ENCODE data around the gene WDR59.
A peak's percentile ranks its signal among the peaks of the same experiment; 100 is the strongest.
"Not testable (repeated sequence)": the region's sequence is repeated elsewhere in the genome, so short reads cannot be mapped to it uniquely, and the experiment has no call there.

WDR59 gene

DNA sequence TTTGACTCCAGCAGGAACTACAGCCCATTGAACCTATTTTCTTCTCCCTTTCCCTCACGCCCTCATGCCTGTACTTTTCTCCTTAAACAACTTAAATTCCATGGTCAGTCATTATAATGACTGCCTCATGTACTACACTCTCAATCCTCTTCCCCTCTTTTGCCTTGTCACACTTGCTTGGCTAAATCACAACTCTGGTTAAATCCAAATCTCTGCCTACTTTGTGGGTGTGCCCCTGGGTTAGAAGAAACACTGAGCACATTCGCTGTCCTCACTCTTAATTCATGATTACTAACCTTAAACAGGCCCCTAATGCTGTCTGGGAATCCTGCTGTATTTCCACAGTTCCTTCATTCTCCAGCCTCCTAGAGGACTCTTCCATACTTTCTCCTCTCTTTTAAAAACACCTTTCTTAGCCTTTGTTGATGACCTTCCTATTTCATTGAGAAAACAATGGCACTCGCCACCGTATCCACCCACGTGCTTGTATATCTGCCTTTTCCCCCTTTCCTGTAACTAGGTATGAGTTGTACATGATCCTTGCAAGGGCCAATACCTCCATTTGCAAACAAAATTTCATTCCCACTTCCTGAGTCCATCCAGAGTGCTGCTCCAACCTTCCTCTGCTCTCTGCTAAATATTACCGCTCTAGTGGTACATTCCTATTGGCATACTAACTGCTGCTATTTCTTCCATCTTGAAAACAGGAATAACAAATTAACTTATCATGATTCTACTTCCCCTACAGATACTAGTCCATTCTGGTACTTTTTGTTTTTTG, 42.8 kb upstream of the WDR59 start:
- no peak overlapping the region for H3K27ac ChIP-seq (ENCODE audit: low read depth, low read length)
- H3K79me2 ChIP-seq (ENCODE audit: control insufficient read depth, insufficient read depth, low read length, poor library complexity) = peaks cover 3% of the 10 kb centered on the region
- H3K23ac ChIP-seq (ENCODE audit: low read length) = peak overlapping the region; percentile 7
- no peak overlapping the region for H3K4me3 ChIP-seq (ENCODE audit: low read depth, low read length)
- no CpG with 5 or more reads among the region's 6 CpGs for WGBS (ENCODE audit: extremely low coverage, insufficient coverage, insufficient read length)
- no peak overlapping the region for H3K14ac ChIP-seq (ENCODE audit: low read length)
- H3K27me3 ChIP-seq (ENCODE audit: insufficient read depth, low read length) = no peaks in the 10 kb centered on the region
- no peak overlapping the region for H3K18ac ChIP-seq (ENCODE audit: low read length)
- no peak overlapping the region for H4K8ac ChIP-seq (ENCODE audit: low read depth, low read length)
- no peaks in the 10 kb centered on the region for H3K9me3 ChIP-seq (ENCODE audit: insufficient read depth, low read depth, low read length)
- no peaks in the 10 kb centered on the region for H3K36me3 ChIP-seq (ENCODE audit: control insufficient read depth in 1 of 2, insufficient read depth in 2 of 2, low read length in 2 of 2)
- no peak overlapping the region for H2AK5ac ChIP-seq (ENCODE audit: low read length)
- H3K4me1 ChIP-seq (ENCODE audit: control insufficient read depth in 1 of 2, insufficient read depth in 2 of 2, low read length in 2 of 2) = peaks cover 0 to 8% of the 10 kb centered on the region in 2 experiments
- H3K4me2 ChIP-seq (ENCODE audit: low read length) = no peak overlapping the region
- H4K91ac ChIP-seq (ENCODE audit: low read depth, low read length) = no peak overlapping the region
- H3K9ac ChIP-seq (ENCODE audit: low read length) = no peak overlapping the region
- H3K4ac ChIP-seq (ENCODE audit: low read depth, low read length) = no peak overlapping the region
- no peak overlapping the region for H2BK12ac ChIP-seq (ENCODE audit: low read length)
- no peak overlapping the region for H2AFZ ChIP-seq (ENCODE audit: insufficient read depth, low read length, poor library complexity)
- no peak overlapping the region for H2BK5ac ChIP-seq (ENCODE audit: low read depth, low read length, poor library complexity)
- H3K79me1 ChIP-seq (ENCODE audit: low read length) = no peaks in the 10 kb centered on the region
- no peak overlapping the region for H4K12ac ChIP-seq (ENCODE audit: low read depth, low read length)
- H2BK120ac ChIP-seq (ENCODE audit: insufficient read depth, low read length, poor library complexity) = no peak overlapping the region
- DNase-seq = peak in 1 of 2 donors; percentile 37

- Histone ChIP-seq H3K4ac (ENCODE audit: low read depth, low read length) (no peak overlapping the region), H4K8ac (ENCODE audit: low read depth, low read length) (no peak overlapping the region), H3K79me2 (ENCODE audit: control insufficient read depth, insufficient read depth, low read length, poor library complexity) (peaks cover 3% of the 10 kb centered on the region)
Observed at GRCh38 chr16:75026892-75027391, 42.0 kb upstream of the WDR59 start.

GRCh38 chr16:75026239-75026891, 41.4 kb upstream of the WDR59 start:
- not testable (repeated sequence) for H2AK5ac ChIP-seq (ENCODE audit: low read length); H3K4me2 ChIP-seq (ENCODE audit: low read length); H3K18ac ChIP-seq (ENCODE audit: low read length); H3K14ac ChIP-seq (ENCODE audit: low read length); H3K9ac ChIP-seq (ENCODE audit: low read length); H3K27me3 ChIP-seq (ENCODE audit: insufficient read depth, low read length); H3K4me3 ChIP-seq (ENCODE audit: low read depth, low read length); H3K9me3 ChIP-seq (ENCODE audit: insufficient read depth, low read depth, low read length); H3K23ac ChIP-seq (ENCODE audit: low read length); H2BK12ac ChIP-seq (ENCODE audit: low read length); H3K4ac ChIP-seq (ENCODE audit: low read depth, low read length); H2AFZ ChIP-seq (ENCODE audit: insufficient read depth, low read length, poor library complexity); H3K36me3 ChIP-seq (ENCODE audit: control insufficient read depth in 1 of 2, insufficient read depth in 2 of 2, low read length in 2 of 2); H3K4me1 ChIP-seq (ENCODE audit: control insufficient read depth in 1 of 2, insufficient read depth in 2 of 2, low read length in 2 of 2); H4K12ac ChIP-seq (ENCODE audit: low read depth, low read length); H4K8ac ChIP-seq (ENCODE audit: low read depth, low read length); H4K91ac ChIP-seq (ENCODE audit: low read depth, low read length); H3K79me2 ChIP-seq (ENCODE audit: control insufficient read depth, insufficient read depth, low read length, poor library complexity); H3K79me1 ChIP-seq (ENCODE audit: low read length); H2BK120ac ChIP-seq (ENCODE audit: insufficient read depth, low read length, poor library complexity); H3K27ac ChIP-seq (ENCODE audit: low read depth, low read length); H2BK5ac ChIP-seq (ENCODE audit: low read depth, low read length, poor library complexity)
- no CpG with 5 or more reads among the region's 10 CpGs for whole genome bisulfite sequencing (ENCODE audit: extremely low coverage, insufficient coverage, insufficient read length)
- peak; percentile 67 to 86 for DNase-seq

More at GRCh38 chr16:75026892-75027391, 42.0 kb upstream of the WDR59 start:
- no peak overlapping the region for H2BK12ac ChIP-seq (ENCODE audit: low read length)
- no peaks in the 10 kb centered on the region for H3K9me3 ChIP-seq (ENCODE audit: insufficient read depth, low read depth, low read length)
- no peak overlapping the region for H3K23ac ChIP-seq (ENCODE audit: low read length)
- H3K79me1 ChIP-seq (ENCODE audit: low read length) = no peaks in the 10 kb centered on the region
- no peak overlapping the region for H3K4me3 ChIP-seq (ENCODE audit: low read depth, low read length)
- no peak overlapping the region for H4K91ac ChIP-seq (ENCODE audit: low read depth, low read length)
- no CpG with 5 or more reads among the region's 2 CpGs for WGBS (ENCODE audit: extremely low coverage, insufficient coverage, insufficient read length)
- H3K36me3 ChIP-seq (ENCODE audit: control insufficient read depth in 1 of 2, insufficient read depth in 2 of 2, low read length in 2 of 2) = no peaks in the 10 kb centered on the region
- H3K18ac ChIP-seq (ENCODE audit: low read length) = no peak overlapping the region
- no peak overlapping the region for H3K27ac ChIP-seq (ENCODE audit: low read depth, low read length)
- H3K4me1 ChIP-seq (ENCODE audit: control insufficient read depth in 1 of 2, insufficient read depth in 2 of 2, low read length in 2 of 2) = peaks cover 0 to 8% of the 10 kb centered on the region in 2 experiments
- no peak overlapping the region for H3K4me2 ChIP-seq (ENCODE audit: low read length)
- no peak overlapping the region for H4K12ac ChIP-seq (ENCODE audit: low read depth, low read length)
- no peak overlapping the region for H3K14ac ChIP-seq (ENCODE audit: low read length)
- H2AK5ac ChIP-seq (ENCODE audit: low read length) = no peak overlapping the region
- no peak overlapping the region for H2AFZ ChIP-seq (ENCODE audit: insufficient read depth, low read length, poor library complexity)
- DNase-seq = peak; percentile 68 to 74
- no peaks in the 10 kb centered on the region for H3K27me3 ChIP-seq (ENCODE audit: insufficient read depth, low read length)
- no peak overlapping the region for H2BK5ac ChIP-seq (ENCODE audit: low read depth, low read length, poor library complexity)
- no peak overlapping the region for H2BK120ac ChIP-seq (ENCODE audit: insufficient read depth, low read length, poor library complexity)
- no peak overlapping the region for H3K9ac ChIP-seq (ENCODE audit: low read length)

GRCh38 chr16:75025761-75026160, 40.8 kb upstream of the WDR59 start:
- Histone ChIP-seq H3K79me2 (ENCODE audit: control insufficient read depth, insufficient read depth, low read length, poor library complexity) (peaks cover 3% of the 10 kb centered on the region), H3K27ac (ENCODE audit: low read depth, low read length) (no peak overlapping the region), H3K4me3 (ENCODE audit: low read depth, low read length) (no peak overlapping the region), H2BK120ac (ENCODE audit: insufficient read depth, low read length, poor library complexity) (no peak overlapping the region), H3K36me3 (ENCODE audit: control insufficient read depth in 1 of 2, insufficient read depth in 2 of 2, low read length in 2 of 2) (peaks cover 3% of the 10 kb centered on the region in 2 experiments), H3K14ac (ENCODE audit: low read length) (no peak overlapping the region), H3K9ac (ENCODE audit: low read length) (no peak overlapping the region), H3K79me1 (ENCODE audit: low read length) (no peaks in the 10 kb centered on the region), H4K91ac (ENCODE audit: low read depth, low read length) (no peak overlapping the region), H3K4me2 (ENCODE audit: low read length) (no peak overlapping the region), H3K9me3 (ENCODE audit: insufficient read depth, low read depth, low read length) (peaks cover 3% of the 10 kb centered on the region), H2AFZ (ENCODE audit: insufficient read depth, low read length, poor library complexity) (no peak overlapping the region), H2AK5ac (ENCODE audit: low read length) (no peak overlapping the region), H2BK12ac (ENCODE audit: low read length) (no peak overlapping the region), H3K4ac (ENCODE audit: low read depth, low read length) (peak overlapping the region; percentile 1), H3K23ac (ENCODE audit: low read length) (no peak overlapping the region), H2BK5ac (ENCODE audit: low read depth, low read length, poor library complexity) (no peak overlapping the region), H3K18ac (ENCODE audit: low read length) (no peak overlapping the region), H4K8ac (ENCODE audit: low read depth, low read length) (no peak overlapping the region), H3K4me1 (ENCODE audit: control insufficient read depth in 1 of 2, insufficient read depth in 2 of 2, low read length in 2 of 2) (peaks cover 0 to 8% of the 10 kb centered on the region in 2 experiments), H4K12ac (ENCODE audit: low read depth, low read length) (no peak overlapping the region), H3K27me3 (ENCODE audit: insufficient read depth, low read length) (no peaks in the 10 kb centered on the region)
- no CpG with 5 or more reads among the region's 3 CpGs for WGBS (ENCODE audit: extremely low coverage, insufficient coverage, insufficient read length)
- no peak for DNase-seq

Measured in trophoblast cell (in vitro differentiated cells and primary cell).